Stimulated activated CD4-positive, alpha-beta T cell treated with anti-CD3 and anti-CD28 coated beads, Interleukin-2, amount 100 ng/mL, for 4 hours (primary cell): ENCODE data around the gene BLCAP.
"Not testable (repeated sequence)": the region's sequence is repeated elsewhere in the genome, so short reads cannot be mapped to it uniquely, and the experiment has no call there.

Experiments used
- DNase-seq: peaks from one replicate; pipeline ENCODE4 v3.0.0-alpha.2; 2020; ENCODE audit warnings: low read depth

The BLCAP gene

DNA sequence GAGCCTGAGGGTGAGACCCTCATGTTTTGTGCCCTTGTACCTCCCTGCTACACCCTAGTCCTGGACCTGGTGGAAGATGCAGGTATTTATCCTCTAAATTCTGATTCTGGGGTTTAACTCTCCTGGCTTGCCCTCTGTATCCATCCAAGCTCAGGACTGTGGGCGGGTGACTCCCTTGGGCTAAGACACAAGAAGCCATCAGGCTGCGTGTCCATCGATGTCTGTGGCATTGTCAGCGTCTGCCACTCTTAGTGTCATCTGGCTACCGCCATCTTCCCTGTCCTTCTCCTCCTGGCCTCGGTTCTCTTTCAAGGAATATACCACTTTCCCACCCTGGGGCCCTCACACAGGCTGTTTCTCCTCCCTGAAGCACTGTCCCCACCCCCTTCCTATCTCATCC, 28.9 kb upstream of the BLCAP start:
- DNase-seq = no peak

DNA sequence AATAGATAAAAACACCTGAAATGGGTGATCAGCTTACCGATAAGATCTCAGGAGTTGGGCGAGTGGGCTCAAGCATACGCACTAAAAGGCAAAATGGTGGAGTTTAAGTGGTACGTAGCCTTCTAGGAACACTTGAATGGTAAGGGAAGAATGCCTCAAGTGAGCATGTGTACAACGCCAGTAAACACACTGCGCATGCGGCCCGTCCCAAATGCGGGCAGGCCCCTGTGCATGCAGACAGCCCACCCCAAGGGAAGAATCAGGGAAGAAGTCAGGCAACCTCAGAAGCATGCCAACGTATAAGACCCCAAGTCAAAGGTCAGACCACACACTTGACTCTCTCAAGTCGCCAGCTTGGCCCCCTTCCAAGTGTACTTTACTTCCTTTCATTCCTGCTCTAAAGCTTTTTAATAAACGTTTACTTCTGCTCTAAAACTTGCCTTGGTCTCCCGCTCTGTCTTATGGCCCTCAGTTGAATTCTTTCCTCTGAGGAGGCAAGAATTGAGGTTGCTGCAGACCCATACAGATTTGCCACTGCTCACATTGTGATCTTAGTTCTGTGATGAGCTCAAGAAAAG, 27.1 kb upstream of the BLCAP start:
- DNase-seq = not testable (repeated sequence)

DNA sequence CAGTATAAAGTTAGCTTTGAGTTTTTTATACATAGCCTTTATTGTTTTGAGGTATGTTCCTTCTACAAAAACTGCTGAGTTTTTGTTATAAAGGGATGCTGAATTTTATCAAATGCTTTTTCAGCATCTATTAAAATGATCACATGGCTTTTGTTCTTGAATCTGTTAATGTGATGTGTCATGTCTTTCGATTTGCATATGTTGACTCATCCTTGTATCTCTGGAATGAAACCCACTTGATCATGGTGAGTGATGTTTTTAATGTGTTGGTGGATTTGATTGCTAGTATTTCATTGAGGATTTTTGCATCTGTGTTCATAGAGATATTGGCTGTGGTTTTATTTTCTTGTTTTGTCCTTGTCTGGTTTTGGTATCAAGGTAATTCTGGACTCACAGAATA, 24.7 kb upstream of the BLCAP start:
- no peak for DNase-seq

DNA sequence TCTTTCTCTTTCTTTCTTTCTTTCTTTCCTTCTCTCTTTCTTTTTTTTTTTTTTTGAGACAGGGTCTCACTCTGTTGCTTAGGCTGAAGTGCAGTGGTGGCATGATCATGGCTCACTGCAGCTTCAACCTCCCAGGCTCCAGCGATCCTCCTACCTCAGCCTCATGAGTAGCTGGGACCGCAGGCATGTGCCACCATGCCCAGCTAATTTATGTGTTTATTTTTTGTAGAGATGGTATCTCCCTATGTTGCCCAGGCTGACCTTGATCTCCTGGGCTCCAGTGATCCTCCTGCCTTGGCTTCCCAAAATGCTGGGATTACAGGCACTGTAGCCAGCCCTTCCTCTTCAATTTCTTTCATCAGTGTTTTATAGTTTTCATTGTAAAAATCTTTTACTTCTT, 24.0 kb upstream of the BLCAP start:
- DNase-seq = not testable (repeated sequence)

DNA sequence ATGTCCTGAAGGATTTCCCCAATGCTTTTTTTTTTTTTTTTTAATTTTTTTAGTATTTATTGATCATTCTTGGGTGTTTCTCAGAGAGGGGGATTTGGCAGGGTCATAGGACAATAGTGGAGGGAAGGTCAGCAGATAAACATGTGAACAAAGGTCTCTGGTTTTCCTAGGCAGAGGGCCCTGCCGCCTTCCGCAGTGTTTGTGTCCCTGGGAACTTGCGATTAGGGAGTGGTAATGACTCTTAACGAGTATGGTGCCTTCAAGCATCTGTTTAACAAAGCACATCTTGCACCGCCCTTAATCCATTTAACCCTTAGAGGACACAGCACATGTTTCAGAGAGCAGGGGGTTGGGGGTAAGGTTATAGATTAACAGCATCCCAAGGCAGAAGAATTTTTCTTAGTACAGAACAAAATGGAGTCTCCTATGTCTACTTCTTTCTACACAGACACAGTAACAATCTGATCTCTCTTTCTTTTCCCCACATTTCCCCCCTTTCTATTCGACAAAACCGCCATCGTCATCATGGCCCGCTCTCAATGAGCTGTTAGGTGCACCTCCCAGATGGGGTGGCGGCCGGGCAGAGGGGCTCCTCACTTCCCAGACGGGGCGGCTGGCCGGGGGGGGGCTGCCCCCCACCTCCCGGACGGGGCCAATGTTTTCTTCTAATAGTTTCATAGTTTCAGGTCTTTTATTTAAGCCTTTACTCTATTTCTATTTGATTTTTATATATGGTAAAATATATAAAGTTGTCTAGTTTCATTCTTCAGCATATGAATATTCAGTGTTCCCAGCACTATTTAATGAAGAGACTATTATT, 22.6 kb upstream of the BLCAP start:
- DNase-seq = not testable (repeated sequence)

DNA sequence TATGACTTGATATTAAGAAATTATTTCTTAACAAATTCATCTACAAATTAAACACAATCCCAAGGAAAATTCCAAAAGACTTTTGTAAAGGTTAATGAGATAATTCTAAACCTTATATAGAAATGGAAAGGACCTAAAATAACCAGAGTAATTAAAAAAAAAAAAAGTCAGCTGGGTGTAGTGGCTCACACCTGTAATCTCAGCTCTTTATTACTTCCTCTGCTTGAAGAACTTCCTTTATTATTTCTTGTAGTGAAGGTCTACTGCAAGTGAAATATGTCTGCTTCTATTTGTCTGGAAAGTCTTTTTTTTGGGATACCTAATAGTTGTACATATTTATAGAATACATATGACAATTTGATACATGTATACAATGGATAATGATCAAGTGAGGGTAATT, 20.2 kb upstream of the BLCAP start:
- no peak for DNase-seq

DNA sequence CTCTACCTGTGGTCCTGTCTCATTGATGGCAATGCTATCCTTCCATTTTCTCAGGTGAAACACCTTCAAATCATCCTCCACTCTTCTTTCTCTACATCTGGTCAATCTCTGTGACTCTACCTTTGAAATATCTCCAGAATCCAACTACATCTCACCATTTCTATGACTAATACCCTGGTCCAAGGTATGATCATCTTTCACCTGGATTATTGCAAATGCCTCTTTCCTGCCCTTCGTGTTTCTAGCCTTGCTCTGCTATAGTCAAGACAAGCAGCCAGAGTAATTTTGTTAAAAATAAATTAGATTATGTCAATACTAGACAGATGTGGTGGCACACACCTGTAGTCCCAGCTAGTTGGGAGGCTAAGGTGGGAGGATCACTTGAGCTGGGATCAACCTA, 17.8 kb upstream of the BLCAP start:
- no peak for DNase-seq

DNA sequence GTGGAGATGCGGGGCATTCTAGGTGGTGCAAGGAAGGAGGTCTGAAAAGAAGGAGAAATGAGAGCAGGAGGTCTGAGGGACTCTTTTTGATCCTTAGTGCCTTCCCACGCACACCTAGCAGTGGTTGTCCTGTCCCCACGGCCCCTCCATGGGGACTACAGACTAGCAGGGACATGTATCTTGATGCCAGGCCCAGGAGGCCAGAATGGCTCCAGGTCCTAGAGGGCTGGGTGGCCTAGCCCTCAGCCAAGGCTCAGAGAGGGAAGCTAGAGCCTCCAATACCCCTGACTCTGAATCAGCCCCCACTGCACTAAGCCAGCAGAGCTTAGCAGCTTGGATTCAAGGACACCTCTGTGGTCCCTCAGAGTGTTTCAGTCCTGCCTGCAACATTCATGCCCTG, 16.7 kb upstream of the BLCAP start:
- DNase-seq = no peak

DNA sequence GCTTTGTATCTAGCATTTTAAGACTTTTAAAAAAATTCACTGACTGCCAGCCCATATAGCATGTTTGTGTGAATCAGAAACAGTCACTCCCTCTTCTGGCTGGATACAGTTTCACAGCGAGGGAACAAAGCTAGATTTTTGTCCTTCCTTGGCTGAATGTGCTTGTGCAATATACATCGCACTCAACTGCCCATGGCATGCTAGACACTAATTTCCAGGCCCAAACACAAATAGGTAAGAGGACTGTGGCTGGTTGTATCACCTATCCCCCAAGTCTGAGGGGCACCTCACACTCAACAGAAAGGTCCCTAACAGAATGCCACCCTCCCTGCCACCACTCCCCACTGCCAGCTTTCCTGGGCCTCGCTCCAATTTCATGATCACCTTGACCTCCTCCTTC, 16.2 kb upstream of the BLCAP start:
- no peak for DNase-seq

DNA sequence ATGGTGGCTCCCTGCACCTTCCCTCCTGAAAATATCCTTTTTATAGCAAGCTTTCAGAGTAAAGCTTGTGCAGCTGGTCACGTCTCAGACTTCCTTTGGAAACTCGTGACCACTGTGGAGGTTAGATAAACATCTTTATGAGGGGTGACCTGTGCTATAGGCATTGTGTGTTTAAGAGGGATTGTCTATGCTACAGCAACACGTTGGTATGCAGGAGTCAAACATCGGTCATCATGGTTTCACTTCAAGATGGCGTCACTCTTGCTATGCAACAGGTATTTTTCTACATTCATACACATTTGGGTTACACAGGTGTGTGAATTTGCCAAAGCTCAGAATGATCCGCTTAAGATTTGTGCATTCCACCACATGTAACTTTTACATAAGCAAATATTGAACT, 14.6 kb upstream of the BLCAP start:
- DNase-seq = no peak

DNA sequence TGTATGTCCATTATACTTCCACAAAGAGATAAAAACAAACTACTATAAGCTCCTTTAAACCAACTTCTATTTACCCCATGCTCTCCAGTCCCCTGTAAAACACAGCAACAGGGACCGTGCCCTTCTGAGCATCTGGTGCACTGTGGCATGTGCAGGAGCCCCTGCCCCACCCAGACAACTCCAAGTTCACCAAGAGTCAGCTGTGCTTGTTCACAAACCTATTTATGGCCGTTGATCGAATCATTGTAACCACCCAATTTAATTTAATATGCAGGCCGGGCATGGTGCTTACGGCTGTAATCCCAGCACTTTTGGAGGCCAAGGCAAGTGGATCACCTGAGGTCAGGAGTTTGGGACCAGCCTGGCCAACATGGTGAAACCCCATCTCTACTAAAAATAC, 13.7 kb upstream of the BLCAP start:
- no peak for DNase-seq

DNA sequence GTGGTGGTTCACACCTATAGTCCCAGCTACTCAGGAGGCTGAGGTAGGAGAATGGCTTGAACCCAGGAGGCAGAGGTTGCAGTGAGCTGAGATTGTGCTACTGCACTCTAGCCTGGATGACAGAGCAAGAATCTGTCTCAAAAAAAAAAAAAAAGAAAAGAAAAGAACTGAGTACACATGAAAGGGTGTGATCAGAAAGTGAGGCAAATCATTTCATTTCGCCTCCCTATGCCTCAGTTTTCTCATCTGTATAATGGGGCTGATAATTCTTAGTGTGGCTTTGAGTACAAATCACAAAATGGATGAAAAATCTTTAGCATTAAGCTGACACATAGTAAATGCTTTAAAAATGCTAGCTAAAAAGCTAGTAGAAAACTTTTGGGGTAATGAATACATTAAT, 13.2 kb upstream of the BLCAP start:
- DNase-seq = not testable (repeated sequence)

DNA sequence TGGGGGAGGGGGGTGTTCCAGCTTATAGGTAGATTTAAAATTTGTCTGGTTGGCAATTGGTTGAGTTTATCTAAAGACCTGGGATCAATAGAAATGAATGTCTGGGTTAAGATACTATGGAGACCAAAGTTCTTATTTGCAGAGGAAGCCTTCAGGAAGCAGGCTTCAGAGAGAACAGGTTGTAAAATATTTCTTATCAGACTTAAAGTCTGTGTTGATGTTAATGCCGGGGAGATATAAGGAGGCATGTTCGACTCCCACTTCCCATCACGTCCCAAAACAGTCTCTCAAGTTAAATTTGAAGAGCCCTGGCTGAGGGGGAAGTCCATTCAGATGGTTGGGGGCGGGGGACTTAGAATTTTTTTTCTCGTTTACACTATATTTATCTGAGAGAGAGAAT, 12.3 kb upstream of the BLCAP start:
- DNase-seq = no peak

DNA sequence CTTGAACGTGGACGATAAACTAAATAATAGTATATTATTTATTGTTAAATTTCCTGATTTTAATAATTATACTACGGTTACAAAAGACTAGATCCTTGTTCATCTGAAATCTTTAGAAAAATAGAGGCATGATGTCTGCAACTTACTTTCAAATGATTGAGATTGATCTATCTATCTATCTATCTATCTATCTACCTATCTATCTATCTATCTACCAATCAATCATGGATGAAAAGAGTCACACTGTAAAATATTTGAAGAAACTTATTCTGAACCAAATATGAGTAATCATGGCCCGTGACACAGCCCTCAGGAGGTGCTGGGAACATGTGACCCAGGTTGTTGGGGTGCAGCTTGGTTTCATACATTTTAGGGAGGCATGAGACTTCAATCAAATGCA, 11.7 kb upstream of the BLCAP start:
- DNase-seq = no peak

DNA sequence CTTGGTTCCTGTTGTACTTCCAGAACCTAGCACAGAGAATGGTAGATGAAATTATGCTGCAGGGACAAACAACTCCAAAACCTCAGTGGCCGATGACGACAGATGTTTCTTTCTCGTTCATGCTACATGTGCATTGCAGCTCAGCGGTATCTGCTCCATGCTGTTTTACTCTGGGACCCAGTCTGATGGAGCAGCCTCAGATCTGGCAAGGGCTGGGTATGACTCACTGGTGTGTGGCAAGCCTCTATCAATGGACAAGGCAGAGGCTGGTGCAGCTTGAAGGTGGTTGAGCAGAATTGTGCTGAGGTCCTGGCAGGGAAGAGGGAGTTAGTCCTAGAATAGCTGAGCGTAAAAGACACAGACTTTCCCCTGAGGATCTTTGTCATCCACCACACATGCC, 10.3 kb upstream of the BLCAP start:
- DNase-seq = no peak

DNA sequence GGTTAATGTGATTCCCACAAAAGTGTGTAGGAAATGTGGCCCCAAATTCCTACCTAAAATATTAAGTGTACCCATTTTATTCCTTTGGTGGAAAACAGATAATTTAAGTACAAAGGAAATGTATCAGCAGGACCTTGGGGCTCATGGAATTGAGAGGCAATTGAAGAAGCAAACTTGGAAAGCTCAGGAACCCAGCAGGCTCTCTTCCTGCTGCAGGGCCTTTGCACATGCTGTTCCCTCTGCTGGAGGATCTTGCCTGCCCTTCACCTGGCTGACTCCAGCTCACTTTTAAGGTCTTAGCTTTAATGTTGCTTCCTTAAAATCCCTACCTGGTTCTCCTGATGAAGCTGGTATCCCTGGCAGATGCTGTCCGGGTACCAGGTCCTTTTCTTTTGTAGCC, 9.8 kb upstream of the BLCAP start:
- no peak for DNase-seq

DNA sequence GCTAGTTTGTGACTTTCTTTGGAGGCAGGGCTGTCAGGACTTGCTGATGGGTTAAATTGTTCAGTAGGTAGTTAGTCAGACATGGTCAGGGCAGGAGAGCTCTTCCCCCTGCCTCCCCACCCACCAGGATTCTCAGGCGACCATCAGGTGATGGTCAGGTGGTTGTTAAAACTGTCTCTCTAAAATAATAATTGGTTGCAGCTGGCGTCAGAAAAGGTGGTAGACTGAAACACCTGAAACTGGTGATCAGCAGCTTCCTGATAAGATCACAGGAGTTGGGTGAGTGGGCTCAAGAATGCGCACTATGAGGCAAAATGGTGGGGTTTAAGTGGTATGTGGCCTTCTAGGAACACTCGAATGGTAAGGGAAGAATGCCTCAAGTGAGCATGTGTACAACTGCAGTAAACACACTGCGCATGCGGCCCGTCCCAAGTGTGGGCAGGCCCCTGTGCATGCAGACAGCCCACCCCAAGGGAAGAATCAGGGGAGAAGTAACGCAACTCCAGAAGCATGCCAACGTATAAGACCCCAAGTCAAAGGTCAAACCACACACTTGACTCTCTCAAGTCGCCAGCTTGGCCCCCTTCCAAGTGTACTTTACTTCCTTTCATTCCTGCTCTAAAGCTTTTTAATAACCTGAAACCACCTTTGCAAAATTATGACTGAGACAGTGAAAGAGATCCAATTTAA, 7.9 kb upstream of the BLCAP start:
- DNase-seq = no peak

DNA sequence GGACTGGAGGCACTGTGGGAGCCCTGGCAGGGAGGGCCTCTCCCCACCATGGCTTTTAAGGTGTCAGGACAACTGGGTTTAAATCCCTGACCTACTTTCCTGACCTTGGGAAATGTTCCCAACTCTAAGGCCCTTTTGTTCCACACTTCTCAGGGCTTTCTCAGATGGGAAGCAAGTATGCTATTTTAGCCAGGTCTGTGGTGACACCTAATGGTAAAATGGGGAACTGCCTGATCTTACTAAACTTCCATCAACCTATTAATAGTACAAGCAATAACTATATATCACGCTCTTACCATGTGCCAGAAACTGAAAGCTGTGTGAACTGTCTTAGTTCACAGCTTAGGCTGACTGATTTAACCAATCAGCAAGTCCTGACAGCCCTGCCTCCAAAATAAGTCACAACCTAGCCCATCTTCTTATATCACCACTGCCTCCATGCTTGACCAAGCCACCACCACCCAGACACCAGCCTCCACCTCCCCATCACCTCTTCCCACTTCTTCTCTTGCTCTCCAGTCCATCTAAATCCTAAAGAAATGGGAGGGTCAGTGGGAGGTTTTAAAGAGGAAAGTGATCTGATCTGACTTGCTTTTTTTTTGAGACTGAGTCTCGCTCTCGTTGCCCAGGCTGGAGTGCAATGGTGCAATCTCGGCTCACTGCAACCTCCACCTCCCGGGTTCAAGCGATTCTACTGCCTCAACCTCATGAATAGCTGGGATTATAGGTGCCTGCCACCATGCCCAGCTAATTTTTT, 6.9 kb upstream of the BLCAP start:
- peak; percentile 48 for DNase-seq

DNA sequence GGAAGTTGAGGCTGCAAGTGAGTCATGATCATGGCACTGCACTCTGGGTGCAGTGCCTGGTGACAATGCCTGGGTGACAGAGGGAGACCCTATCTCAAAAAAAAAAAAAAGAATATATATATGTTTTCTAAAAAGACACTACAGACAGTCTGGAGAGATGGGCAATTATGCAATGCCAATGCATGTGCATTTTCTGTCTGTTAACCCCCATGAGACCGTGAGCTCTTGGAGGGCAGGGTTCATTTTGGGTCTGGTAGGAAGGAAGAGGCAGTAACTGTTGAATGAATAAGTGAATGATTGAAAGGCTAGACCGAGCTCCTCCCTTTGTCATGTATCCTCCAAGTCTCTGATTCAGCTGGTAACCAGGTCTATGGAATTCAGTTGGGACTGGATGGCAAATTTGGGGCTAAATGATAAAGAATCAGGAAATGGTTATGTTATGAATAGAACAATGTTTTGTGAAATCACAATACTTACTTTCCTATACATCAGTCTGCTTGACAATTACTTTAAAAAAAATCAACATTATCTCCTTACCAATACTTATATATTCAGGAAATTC, 5.6 kb upstream of the BLCAP start:
- no peak for DNase-seq

DNA sequence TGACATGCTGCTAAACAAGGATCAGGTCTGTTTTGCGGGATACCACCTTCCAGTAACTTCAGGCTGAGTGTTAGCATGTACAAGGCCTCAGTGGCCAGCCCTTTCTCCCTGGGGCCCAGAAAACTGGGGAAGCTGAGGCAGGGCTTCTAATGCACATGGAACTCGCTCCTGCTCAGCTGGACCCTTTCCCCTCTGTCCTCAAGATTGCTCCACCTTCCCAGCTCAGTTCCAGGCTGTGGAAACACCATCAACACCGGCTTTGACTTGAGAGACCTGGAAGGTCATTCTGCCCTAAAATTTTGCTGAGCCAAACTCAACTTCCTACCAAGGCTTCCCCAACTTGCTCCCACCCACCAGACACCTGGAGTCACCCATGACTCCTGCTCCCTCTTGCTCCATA, 4.2 kb upstream of the BLCAP start:
- no peak for DNase-seq

DNA sequence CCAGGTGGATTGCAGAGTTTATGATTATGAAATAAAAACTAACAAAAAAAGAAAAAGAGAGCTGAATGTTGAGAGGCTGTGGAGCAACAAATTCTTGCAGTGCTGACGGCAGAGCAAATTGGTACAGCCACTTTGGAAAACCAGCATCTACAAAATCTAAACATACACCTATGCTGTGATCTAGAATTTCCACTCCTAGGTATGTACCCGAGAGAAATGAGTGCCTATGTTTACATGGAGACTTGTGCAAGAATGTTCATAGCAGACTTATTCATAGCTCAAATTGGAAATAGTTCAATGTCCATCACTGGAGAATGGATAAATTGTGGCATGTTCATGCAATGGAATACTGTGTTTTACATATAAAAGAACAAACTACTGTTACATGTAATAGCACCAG, 3.0 kb upstream of the BLCAP start:
- no peak for DNase-seq

DNA sequence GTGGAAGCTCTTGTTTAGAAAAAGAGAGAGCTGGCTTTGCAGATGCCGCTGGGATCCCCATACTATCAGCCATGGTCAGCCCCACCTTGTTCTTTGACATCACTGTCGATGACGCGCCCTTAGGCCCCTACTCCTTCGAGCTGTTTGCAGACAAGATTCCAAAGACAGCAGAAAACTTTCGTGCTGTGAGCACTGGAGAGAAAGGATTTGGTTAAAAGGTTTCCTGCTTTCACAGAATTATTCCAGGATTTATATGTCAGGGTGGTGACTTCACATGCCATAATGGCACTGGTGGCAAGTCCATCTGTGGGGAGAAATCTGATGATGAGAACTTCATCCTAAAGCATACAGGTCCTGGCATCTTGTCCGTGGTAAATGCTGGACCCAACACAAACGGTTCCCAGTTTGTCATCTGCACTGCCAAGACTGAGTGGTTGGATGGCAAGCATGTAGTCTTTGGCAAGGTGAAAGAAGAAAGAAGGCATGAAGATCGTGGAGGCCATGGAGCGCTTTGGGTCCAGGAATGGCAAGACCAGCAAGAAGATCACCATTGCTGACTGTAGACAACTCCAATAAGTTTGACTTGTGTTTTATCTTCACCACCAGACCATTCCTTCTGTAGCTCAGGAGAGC, 2.4 kb upstream of the BLCAP start:
- DNase-seq = no peak
